Measurements from ENCODE around the gene PHLDA3. TPM values are rescaled to one million over a fixed set of nuclear protein-coding genes. Genes with fewer than 3 reads are reported as not detected.

The PHLDA3 gene
- total RNA-seq, 2 donors from 2014 or later, result 9.6 to 15.8 TPM

GRCh38 chr1:201476670-201477344, 7.8 kb upstream of the PHLDA3 start:
- no peak overlapping the region for H3K27ac Mint-ChIP-seq
- no peaks in the 10 kb centered on the region for H3K4me1 ChIP-seq (ENCODE audit: control insufficient read depth, insufficient read depth, low read length)

GRCh38 chr1:201475915-201476669, 7.1 kb upstream of the PHLDA3 start:
- H3K4me1 Mint-ChIP-seq, result peaks cover 3% of the 10 kb centered on the region
- no peaks in the 10 kb centered on the region for H3K9me3 ChIP-seq (ENCODE audit: control insufficient read depth, low read length)
- WGBS, 2 experiments (ENCODE audit: insufficient coverage in 1 of 2, insufficient read length in 1 of 2), result 80 to 86% methylated on average over 5 to 8 of the region's 8 CpGs
- no peak overlapping the region for H3K4me3 ChIP-seq (ENCODE audit: low read length)
- DNase-seq, result no peak
- no peak overlapping the region for H3K27ac ChIP-seq (ENCODE audit: low read depth, low read length)
- peaks cover 37% of the 10 kb centered on the region for H3K27me3 ChIP-seq (ENCODE audit: control insufficient read depth, insufficient read depth, low read length, poor library complexity, severe bottlenecking)
- H3K9ac ChIP-seq (ENCODE audit: extremely low read depth, low read length, poor library complexity, severe bottlenecking), result no peak overlapping the region
- peaks cover 66% of the 10 kb centered on the region for H3K27me3 Mint-ChIP-seq (ENCODE audit: insufficient read depth)
- H3K4me3 Mint-ChIP-seq, result no peak overlapping the region
- no peak overlapping the region for H3K27ac Mint-ChIP-seq
- no peak for TF ChIP-seq CTCF (conservative IDR thresholded peaks at IDR 0.05)
- no peaks in the 10 kb centered on the region for H3K36me3 Mint-ChIP-seq (ENCODE audit: low read depth)
- no peaks in the 10 kb centered on the region for H3K9me3 Mint-ChIP-seq
- H3K4me1 ChIP-seq (ENCODE audit: control insufficient read depth, insufficient read depth, low read length), result no peaks in the 10 kb centered on the region
- H3K36me3 ChIP-seq (ENCODE audit: control insufficient read depth, insufficient read depth, low read length), result no peaks in the 10 kb centered on the region

More at GRCh38 chr1:201476670-201477344, 7.8 kb upstream of the PHLDA3 start:
- H3K4me3 ChIP-seq (ENCODE audit: low read length), result no peak overlapping the region
- WGBS, 2 experiments (ENCODE audit: insufficient coverage in 1 of 2, insufficient read length in 1 of 2), result 88 to 100% methylated on average over 3 to 6 of the region's 6 CpGs
- Mint-ChIP-seq H3K4me1 (peaks cover 5% of the 10 kb centered on the region), H3K9me3 (no peaks in the 10 kb centered on the region), H3K4me3 (no peak overlapping the region), H3K36me3 (ENCODE audit: low read depth) (no peaks in the 10 kb centered on the region), H3K27me3 (ENCODE audit: insufficient read depth) (peaks cover 65% of the 10 kb centered on the region)
- no peaks in the 10 kb centered on the region for H3K9me3 ChIP-seq (ENCODE audit: control insufficient read depth, low read length)
- TF ChIP-seq CTCF (conservative IDR thresholded peaks at IDR 0.05), result no peak
- no peak overlapping the region for H3K27ac ChIP-seq (ENCODE audit: low read depth, low read length)
- no peak overlapping the region for H3K9ac ChIP-seq (ENCODE audit: extremely low read depth, low read length, poor library complexity, severe bottlenecking)
- no peak for DNase-seq
- no peaks in the 10 kb centered on the region for H3K36me3 ChIP-seq (ENCODE audit: control insufficient read depth, insufficient read depth, low read length)
- peaks cover 37% of the 10 kb centered on the region for H3K27me3 ChIP-seq (ENCODE audit: control insufficient read depth, insufficient read depth, low read length, poor library complexity, severe bottlenecking)

- Histone ChIP-seq H3K9ac (ENCODE audit: extremely low read depth, low read length, poor library complexity, severe bottlenecking) (no peak overlapping the region), H3K36me3 (ENCODE audit: control insufficient read depth, insufficient read depth, low read length) (no peaks in the 10 kb centered on the region), H3K9me3 (ENCODE audit: control insufficient read depth, low read length) (no peaks in the 10 kb centered on the region), H3K27ac (ENCODE audit: low read depth, low read length) (no peak overlapping the region), H3K4me1 (ENCODE audit: control insufficient read depth, insufficient read depth, low read length) (no peaks in the 10 kb centered on the region), H3K4me3 (ENCODE audit: low read length) (no peak overlapping the region), H3K27me3 (ENCODE audit: control insufficient read depth, insufficient read depth, low read length, poor library complexity, severe bottlenecking) (peaks cover 39% of the 10 kb centered on the region)
- H3K27me3 Mint-ChIP-seq (ENCODE audit: insufficient read depth), result peaks cover 70% of the 10 kb centered on the region
- H3K4me3 Mint-ChIP-seq, result no peak overlapping the region
- no peak overlapping the region for H3K27ac Mint-ChIP-seq
- 63 to 84% methylated on average over 1 to 2 of the region's 2 CpGs for WGBS, 2 experiments (ENCODE audit: insufficient coverage in 1 of 2, insufficient read length in 1 of 2)
- no peaks in the 10 kb centered on the region for H3K36me3 Mint-ChIP-seq (ENCODE audit: low read depth)
- TF ChIP-seq CTCF (conservative IDR thresholded peaks at IDR 0.05), result no peak
- no peaks in the 10 kb centered on the region for H3K4me1 Mint-ChIP-seq
- no peaks in the 10 kb centered on the region for H3K9me3 Mint-ChIP-seq
- DNase-seq, result no peak
Measured at GRCh38 chr1:201475130-201475529, 6.1 kb upstream of the PHLDA3 start.

All from endodermal cell (in vitro differentiated cells).